GM21786 (cell line): ENCODE measurements around the gene TBC1D24.
"Not testable (repeated sequence)": the region's sequence is repeated elsewhere in the genome, so short reads cannot be mapped to it uniquely, and the experiment has no call there.

Experiments
- ATAC-seq: cut with Tn5 transposase; IDR thresholded peaks from one replicate; pipeline ENCODE4 v1.9.1; 2021; ENCODE audit not compliant: unreplicated experiment

Gene TBC1D24

GRCh38 chr16:2474877-2475412 lies at the start of gene TBC1D24:
TSS of gene TBC1D24 (plus strand) at chr16:2475127. CDS start at chr16:2496149, 21,022 bp downstream.
- peak; percentile 61 for ATAC-seq

- ATAC-seq: no peak
These were observed 49.0 kb upstream of the TBC1D24 start for GRCh38 chr16:2425825-2426430.

GRCh38 chr16:2426941-2427361 lies 48.0 kb upstream of the TBC1D24 start:
- no peak for ATAC-seq

GRCh38 chr16:2427526-2427925 lies 47.4 kb upstream of the TBC1D24 start:
- ATAC-seq: no peak

GRCh38 chr16:2428051-2428783 lies 46.7 kb upstream of the TBC1D24 start:
- ATAC-seq: no peak

- ATAC-seq: no peak
These were observed 46.2 kb upstream of the TBC1D24 start for GRCh38 chr16:2428784-2429033.

- peak; percentile 88 for ATAC-seq
These were observed 45.7 kb upstream of the TBC1D24 start, which contains the start of gene CCNF for GRCh38 chr16:2429034-2429770. TSS of gene CCNF (plus strand) at chr16:2429447. CDS start at chr16:2429482, 35 bp downstream.

- no peak for ATAC-seq
These were observed 44.9 kb upstream of the TBC1D24 start for GRCh38 chr16:2429771-2430663.

- no peak for ATAC-seq
These were observed 42.6 kb upstream of the TBC1D24 start for GRCh38 chr16:2432286-2432685.

GRCh38 chr16:2432801-2433505 lies 42.0 kb upstream of the TBC1D24 start:
- no peak for ATAC-seq

GRCh38 chr16:2435236-2435635 lies 39.7 kb upstream of the TBC1D24 start:
- ATAC-seq: not testable (repeated sequence)

- ATAC-seq: no peak
These were observed 38.8 kb upstream of the TBC1D24 start for GRCh38 chr16:2436110-2436509.

- ATAC-seq: no peak
These were observed 37.7 kb upstream of the TBC1D24 start for GRCh38 chr16:2437032-2437790.

- ATAC-seq: no peak
These were observed 36.8 kb upstream of the TBC1D24 start for GRCh38 chr16:2438121-2438520.

- ATAC-seq: no peak
These were observed 35.3 kb upstream of the TBC1D24 start for GRCh38 chr16:2439598-2439997.

GRCh38 chr16:2441143-2441804 lies 33.7 kb upstream of the TBC1D24 start:
- not testable (repeated sequence) for ATAC-seq

- ATAC-seq: no peak
These were observed 31.4 kb upstream of the TBC1D24 start for GRCh38 chr16:2443555-2443954.

- no peak for ATAC-seq
These were observed 26.9 kb upstream of the TBC1D24 start for GRCh38 chr16:2447920-2448583.
